OCI-LY7 (cell line): Measurements from ENCODE around the gene EIF4G3. TPM values are rescaled to one million over a fixed set of nuclear protein-coding genes. Genes with fewer than 3 reads are reported as not detected.

Experiments
- BruUV-seq: library from RNA; stranded (reverse); fragments of 400-500 nt; replicated peaks from 2 replicates; lab custom pipeline; 2021; lab: Mats Ljungman, UMichigan
- CTCF ChIA-PET: fragments of 300-600 bp; sonication (Branson Sonifier 250); formaldehyde crosslinking; loops from one replicate; lab custom pipeline; 2022; ENCODE audit warnings: antibody characterized with exemption; ENCODE audit not compliant: unreplicated experiment; lab: Charles Lee
- POLR2A ChIA-PET: fragments of 300-600 bp; sonication (Branson Sonifier 250); formaldehyde crosslinking; loops from one replicate; lab custom pipeline; 2022; ENCODE audit warnings: antibody characterized with exemption; lab: Charles Lee
- DNase-seq: peaks from one replicate; pipeline ENCODE4 v3.0.0-alpha.2; 2015; ENCODE audit warnings: low spot score
- H2AFZ ChIP-seq: fragments of 200-600 bp; sonication (generic), shearing (Covaris generic); 2 replicates; pipeline ENCODE4 v1.6.1; 2014; ENCODE audit warnings: mild to moderate bottlenecking, antibody characterized with exemption, low read length, moderate library complexity
- H3K27ac ChIP-seq: fragments of 200-600 bp; sonication (generic); 2 replicates; pipeline ENCODE4 v1.5.1; 2014; ENCODE audit warnings: mixed run types, low read depth, mild to moderate bottlenecking, moderate library complexity, low read length, inconsistent platforms; ENCODE audit not compliant: poor library complexity, severe bottlenecking
- H3K36me3 ChIP-seq: fragments of 200-600 bp; sonication (generic); 2 replicates; pipeline ENCODE4 v1.6.1; 2014; ENCODE audit warnings: mild to moderate bottlenecking, antibody characterized with exemption, low read length, moderate library complexity, mixed read lengths; ENCODE audit not compliant: insufficient read depth
- H3K4me1 ChIP-seq: fragments of 200-600 bp; sonication (generic); 2 replicates; pipeline ENCODE4 v1.5.1; 2014; ENCODE audit warnings: mild to moderate bottlenecking, low read length; ENCODE audit not compliant: insufficient read depth, poor library complexity, severe bottlenecking
- H3K4me2 ChIP-seq: fragments of 200-600 bp; sonication (generic); 2 replicates; pipeline ENCODE4 v1.6.1; 2014; ENCODE audit warnings: mild to moderate bottlenecking, low read length
- H3K4me3 ChIP-seq: fragments of 200-600 bp; sonication (generic); 2 replicates; pipeline ENCODE4 v1.5.1; 2014; ENCODE audit warnings: mild to moderate bottlenecking, low read depth, low read length; ENCODE audit not compliant: poor library complexity, severe bottlenecking
- H3K79me2 ChIP-seq: fragments of 200-600 bp; sonication (generic); 2 replicates; pipeline ENCODE4 v1.6.1; 2016; ENCODE audit warnings: low read depth, mild to moderate bottlenecking, low read length, moderate library complexity, mixed read lengths; ENCODE audit not compliant: insufficient read depth
- H3K9me2 ChIP-seq: fragments of 200-600 bp; sonication (generic); 2 replicates; pipeline ENCODE4 v1.6.1; 2016; ENCODE audit warnings: mild to moderate bottlenecking, low read length, mixed read lengths; ENCODE audit not compliant: insufficient read depth
- H3K9me3 ChIP-seq: fragments of 200-600 bp; sonication (generic); 2 replicates; pipeline ENCODE4 v1.6.1; 2014; ENCODE audit warnings: mild to moderate bottlenecking, mixed run types, low read length, mixed read lengths
- H4K20me1 ChIP-seq: fragments of 200-600 bp; sonication (generic); 2 replicates; pipeline ENCODE4 v1.6.1; 2014; ENCODE audit warnings: mild to moderate bottlenecking, antibody characterized with exemption, low read length, moderate library complexity, mixed read lengths; ENCODE audit not compliant: insufficient read depth
- EZH2phosphoT487 ChIP-seq: fragments of 200-600 bp; sonication (generic); IDR thresholded peaks from 2 replicates; pipeline ENCODE4 v1.6.1; 2018; ENCODE audit warnings: low read depth, borderline replicate concordance, mild to moderate bottlenecking, mixed run types, antibody characterized with exemption, low read length, moderate library complexity, mixed read lengths
- intact Hi-C: fragments of 100-400 bp; cut with micrococcal nuclease; formaldehyde crosslinking; loops from one replicate; pipeline ENCODE4 v1.10.0; 2022; ENCODE audit not compliant: unreplicated experiment
- total RNA-seq, 2 experiments: library from RNA; depleted of rRNA in 1 of 2; stranded (reverse); fragments of >200 nt in 1 of 2; shearing (Covaris generic) in 1 of 2; gene quantifications; 2 replicates each; pipeline ENCODE4 v1.2.3, GENCODE V29; 2014 to 2022
- TF ChIP-seq, protein P1 (sequence below): fragments of 200-600 bp; sonication (generic); conservative IDR thresholded peaks from 2 replicates; pipeline ENCODE4 v1.5.1; 2014; ENCODE audit warnings: mild to moderate bottlenecking, antibody characterized with exemption, low read length, moderate library complexity, mixed read lengths

Gene EIF4G3
- total RNA-seq, 2 experiments from 2014 or later = 28.5 to 62.1 TPM

DNA sequence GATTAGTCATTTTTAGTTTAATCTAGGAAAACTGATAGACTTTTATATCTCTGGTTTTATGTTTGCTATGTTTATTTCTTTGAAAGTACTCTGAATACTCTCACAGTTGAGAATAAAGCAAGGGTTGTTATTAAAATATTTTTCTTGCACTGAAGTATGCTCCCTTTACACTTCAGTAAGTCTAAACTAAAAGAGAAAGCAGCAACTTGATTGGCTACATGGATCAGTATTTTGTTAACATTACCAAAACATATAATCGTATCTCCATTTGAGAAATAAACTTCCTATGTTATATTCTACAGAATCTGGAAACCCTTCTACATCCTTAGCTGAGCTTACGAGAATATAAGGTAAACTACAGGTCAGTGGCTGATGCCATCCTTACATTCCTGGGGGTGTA is 240.1 kb downstream of the EIF4G3 start:
- Histone ChIP-seq H3K4me3 (no peak overlapping the region), H3K79me2 (no peaks in the 10 kb centered on the region), H3K27ac (no peak overlapping the region), H3K36me3 (peaks cover 12% of the 10 kb centered on the region), H2AFZ (no peak overlapping the region), H3K4me1 (no peaks in the 10 kb centered on the region), H3K9me2 (no peaks in the 10 kb centered on the region), H4K20me1 (no peaks in the 10 kb centered on the region), H3K9me3 (no peaks in the 10 kb centered on the region), H3K4me2 (no peak overlapping the region)
- no peak for TF ChIP-seq EZH2phosphoT487
- TF ChIP-seq, protein P1, sequence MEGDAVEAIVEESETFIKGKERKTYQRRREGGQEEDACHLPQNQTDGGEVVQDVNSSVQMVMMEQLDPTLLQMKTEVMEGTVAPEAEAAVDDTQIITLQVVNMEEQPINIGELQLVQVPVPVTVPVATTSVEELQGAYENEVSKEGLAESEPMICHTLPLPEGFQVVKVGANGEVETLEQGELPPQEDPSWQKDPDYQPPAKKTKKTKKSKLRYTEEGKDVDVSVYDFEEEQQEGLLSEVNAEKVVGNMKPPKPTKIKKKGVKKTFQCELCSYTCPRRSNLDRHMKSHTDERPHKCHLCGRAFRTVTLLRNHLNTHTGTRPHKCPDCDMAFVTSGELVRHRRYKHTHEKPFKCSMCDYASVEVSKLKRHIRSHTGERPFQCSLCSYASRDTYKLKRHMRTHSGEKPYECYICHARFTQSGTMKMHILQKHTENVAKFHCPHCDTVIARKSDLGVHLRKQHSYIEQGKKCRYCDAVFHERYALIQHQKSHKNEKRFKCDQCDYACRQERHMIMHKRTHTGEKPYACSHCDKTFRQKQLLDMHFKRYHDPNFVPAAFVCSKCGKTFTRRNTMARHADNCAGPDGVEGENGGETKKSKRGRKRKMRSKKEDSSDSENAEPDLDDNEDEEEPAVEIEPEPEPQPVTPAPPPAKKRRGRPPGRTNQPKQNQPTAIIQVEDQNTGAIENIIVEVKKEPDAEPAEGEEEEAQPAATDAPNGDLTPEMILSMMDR = no peak
- no peak for DNase-seq
- no TSS peak for BruUV-seq
- POLR2A ChIA-PET = no interaction called here
- intact Hi-C loops = no loop called here
- CTCF ChIA-PET = no interaction called here

DNA sequence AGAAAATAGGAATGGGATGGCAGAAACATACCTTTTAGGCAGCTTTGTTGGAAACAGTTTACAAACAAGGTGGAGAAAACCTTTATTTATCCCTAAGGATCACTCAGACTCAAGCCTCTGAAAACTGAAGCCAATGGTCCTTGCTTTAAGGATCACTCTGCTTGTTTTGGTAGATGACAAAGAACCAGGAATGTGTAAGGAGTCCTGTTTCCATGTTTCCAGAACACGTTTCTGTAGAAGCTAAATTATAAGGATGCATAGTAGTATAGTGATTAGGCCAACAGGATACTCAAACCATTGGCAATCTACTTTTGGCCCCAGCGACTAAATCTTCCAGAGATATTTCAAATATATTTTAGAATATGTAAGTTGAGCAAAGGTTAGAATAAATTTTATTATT is 240.5 kb downstream of the EIF4G3 start:
- ChIA-PET CTCF (no interaction called here), POLR2A (no interaction called here)
- Histone ChIP-seq H3K9me2 (no peaks in the 10 kb centered on the region), H3K27ac (no peak overlapping the region), H3K4me2 (no peak overlapping the region), H3K4me1 (no peaks in the 10 kb centered on the region), H4K20me1 (no peaks in the 10 kb centered on the region), H3K36me3 (peaks cover 8% of the 10 kb centered on the region), H3K9me3 (no peaks in the 10 kb centered on the region), H2AFZ (no peak overlapping the region), H3K4me3 (no peak overlapping the region), H3K79me2 (no peaks in the 10 kb centered on the region)
- intact Hi-C loops = no loop called here
- TF ChIP-seq, protein P1 = no peak
- no peak for TF ChIP-seq EZH2phosphoT487
- DNase-seq = no peak
- BruUV-seq = no TSS peak

DNA sequence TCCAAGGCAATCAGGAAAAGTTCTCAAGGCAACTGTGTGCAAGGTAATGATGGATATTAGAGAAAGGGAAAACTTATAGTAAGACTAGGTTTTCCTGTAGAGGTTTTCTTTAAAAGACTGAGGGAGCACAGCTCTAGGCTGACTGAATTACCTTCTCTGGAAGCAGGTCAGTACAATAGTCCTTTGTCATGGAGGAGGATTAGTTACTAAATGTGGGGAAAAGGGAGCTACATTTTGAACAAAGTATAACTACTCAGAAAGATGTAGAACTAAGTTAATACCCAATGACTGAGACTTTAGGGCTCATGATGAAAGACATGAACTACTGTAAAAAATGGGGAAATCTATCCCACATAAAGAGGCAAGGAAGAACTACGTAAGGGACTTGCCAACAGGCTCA is 241.0 kb downstream of the EIF4G3 start:
- 0 out of 2 replicates have a peak, but pooled peaks cover 4% of the 10 kb centered on the region for H3K36me3 ChIP-seq
- POLR2A ChIA-PET = no interaction called here
- DNase-seq = no peak
- no peak overlapping the region for H3K4me3 ChIP-seq
- H4K20me1 ChIP-seq = no peaks in the 10 kb centered on the region
- no peaks in the 10 kb centered on the region for H3K4me1 ChIP-seq
- no peak overlapping the region for H3K4me2 ChIP-seq
- CTCF ChIA-PET = no interaction called here
- H3K9me3 ChIP-seq = no peaks in the 10 kb centered on the region
- no peaks in the 10 kb centered on the region for H3K79me2 ChIP-seq
- TF ChIP-seq, protein P1 = no peak
- no peak for TF ChIP-seq EZH2phosphoT487
- no peaks in the 10 kb centered on the region for H3K9me2 ChIP-seq
- H2AFZ ChIP-seq = no peak overlapping the region
- intact Hi-C loops = no loop called here
- no peak overlapping the region for H3K27ac ChIP-seq
- no TSS peak for BruUV-seq
